GM21576 (cell line): ENCODE data around the gene MLF2.

Experiments
- ATAC-seq: cut with Tn5 transposase; IDR thresholded peaks from one replicate; pipeline ENCODE4 v1.9.1; 2021; ENCODE audit warnings: mild to moderate bottlenecking, moderate library complexity; ENCODE audit not compliant: unreplicated experiment

Gene MLF2

DNA sequence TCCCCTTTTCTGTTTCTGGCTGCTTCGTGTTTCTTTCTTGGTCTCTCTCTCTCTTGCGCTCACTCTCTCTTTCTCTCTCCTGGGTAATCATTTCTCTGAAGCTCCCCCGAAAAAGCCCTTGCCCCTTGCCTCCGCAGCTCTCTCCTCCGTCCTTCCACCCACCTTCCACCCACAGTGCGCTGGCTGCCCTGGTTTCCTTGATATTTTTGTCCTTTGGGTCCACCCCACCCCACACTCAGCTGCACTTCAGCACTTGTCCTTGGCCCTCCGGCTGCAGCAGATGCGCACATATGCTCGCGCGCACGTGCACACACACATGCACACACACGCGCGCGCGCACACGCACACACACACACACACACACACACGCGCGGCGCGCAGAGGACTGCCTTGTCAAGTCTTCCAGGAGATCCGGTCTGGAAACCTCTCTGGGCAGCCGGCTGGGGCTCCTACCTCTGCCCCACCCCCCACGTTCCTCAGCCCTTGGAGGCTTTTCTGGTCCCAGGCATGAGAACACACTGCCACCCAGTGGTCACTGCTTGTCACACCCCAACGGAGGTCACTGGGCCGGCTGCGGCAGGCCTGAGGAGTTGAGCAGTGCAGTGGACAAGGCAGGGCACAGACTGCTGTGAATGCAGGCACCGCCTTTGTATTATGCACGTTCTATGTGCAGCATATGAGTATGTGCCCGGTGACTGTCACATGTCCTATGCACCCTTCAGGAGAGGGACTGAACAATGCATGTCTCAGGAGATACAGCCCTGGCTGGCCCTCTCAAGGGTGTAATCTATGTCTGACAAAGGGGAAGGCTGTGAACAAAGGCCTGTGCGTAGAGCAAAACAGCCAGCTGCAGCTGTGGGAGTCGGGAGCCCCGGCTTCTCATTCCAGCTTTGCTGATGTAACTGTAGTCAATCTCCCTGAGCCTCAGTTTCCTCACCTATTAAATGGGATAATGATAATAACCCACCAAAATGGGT lies 25.9 kb upstream of the MLF2 start:
- peak; percentile 73 for ATAC-seq

DNA sequence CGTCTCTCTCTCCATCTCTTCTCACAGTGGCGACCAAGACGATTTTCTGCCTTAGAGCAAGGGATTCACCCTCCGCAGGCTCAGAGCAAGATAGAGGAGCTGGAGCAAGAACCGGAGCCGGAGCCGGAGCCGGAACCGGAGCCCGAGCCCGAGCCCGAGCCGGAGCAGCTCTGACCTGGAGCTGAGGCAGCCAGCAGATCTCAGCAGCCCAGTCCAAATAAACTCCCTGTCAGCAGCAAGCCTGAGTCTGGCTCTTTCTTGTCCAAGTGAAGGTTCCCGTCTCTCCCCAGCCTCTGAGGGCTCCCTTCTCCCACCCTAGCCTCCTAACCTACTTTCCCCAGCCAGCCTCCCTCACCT lies 25.3 kb upstream of the MLF2 start:
- no peak for ATAC-seq

DNA sequence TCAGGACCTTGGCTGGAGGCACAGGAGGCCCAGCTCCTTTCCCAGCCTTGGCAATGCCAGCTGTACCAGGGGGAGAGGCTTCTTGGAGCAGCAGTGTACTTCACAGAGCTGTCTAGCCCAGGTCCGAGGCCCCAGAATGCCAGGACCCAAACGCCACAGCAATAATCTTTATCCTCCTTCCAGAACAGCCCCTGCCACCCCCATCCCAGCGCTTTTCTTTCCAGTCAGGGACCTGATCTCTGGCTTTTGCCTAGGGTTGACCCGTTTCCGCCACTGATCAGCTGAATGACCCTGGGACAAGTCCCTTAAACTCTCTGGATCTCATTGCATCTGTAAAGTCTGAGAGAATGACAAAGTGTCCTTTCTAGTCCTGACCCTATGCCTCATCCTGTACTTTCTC lies 24.4 kb upstream of the MLF2 start:
- ATAC-seq: no peak

DNA sequence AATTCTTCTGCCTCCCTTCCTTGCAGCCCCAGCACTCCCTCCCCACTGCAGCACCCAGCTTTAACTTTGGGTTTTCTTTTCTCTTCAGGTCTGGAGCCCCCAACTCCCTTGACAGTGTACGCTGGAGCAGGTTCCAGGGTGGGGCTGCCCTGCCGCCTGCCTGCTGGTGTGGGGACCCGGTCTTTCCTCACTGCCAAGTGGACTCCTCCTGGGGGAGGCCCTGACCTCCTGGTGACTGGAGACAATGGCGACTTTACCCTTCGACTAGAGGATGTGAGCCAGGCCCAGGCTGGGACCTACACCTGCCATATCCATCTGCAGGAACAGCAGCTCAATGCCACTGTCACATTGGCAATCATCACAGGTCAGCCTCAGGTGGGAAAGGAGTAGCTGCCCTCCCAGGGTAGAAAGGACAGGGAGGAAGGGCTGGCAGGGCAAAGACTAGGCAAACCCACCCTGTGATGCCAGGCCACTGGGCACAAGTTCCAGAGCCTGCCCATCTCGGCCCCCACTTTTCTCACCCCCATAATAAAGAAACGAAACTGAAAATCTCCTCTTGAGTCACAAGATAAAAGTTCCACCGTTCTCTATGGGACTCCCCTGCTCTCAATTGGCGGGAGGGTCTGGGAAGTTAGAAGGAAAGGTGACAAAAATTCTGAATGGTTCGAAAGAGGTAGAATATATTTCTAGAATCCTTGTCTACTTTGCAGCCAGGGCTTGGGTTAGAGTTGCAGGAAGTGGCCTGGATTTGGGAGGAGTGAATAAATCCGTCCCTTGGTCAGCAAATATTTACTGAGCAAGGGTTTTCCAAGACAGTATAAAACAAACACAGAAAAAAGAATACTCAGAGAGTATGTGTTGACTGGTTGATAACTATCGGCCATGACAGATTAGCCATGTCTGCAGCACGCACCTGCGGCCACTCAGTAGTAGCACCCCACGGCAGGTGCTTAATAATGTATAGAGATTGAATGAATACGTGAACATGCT lies 22.5 kb upstream of the MLF2 start:
- no peak for ATAC-seq

DNA sequence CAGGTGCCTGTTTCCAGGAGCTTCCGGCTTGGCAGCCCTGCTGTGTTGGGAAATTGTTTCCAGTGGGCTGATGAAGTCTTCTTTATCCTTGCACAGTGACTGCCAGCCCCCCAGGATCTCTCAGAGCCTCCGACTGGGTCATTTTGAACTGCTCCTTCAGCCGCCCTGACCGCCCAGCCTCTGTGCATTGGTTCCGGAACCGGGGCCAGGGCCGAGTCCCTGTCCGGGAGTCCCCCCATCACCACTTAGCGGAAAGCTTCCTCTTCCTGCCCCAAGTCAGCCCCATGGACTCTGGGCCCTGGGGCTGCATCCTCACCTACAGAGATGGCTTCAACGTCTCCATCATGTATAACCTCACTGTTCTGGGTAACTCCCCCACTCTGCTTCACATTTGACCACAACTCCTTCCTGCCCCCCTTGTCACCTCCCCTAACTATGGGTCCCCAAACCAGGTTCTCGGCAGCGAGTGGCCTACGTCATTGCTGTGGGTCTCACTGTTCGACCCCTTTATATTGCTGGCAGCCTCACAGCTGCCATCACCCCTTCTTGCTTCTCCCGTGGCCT lies 21.6 kb upstream of the MLF2 start:
- no peak for ATAC-seq

DNA sequence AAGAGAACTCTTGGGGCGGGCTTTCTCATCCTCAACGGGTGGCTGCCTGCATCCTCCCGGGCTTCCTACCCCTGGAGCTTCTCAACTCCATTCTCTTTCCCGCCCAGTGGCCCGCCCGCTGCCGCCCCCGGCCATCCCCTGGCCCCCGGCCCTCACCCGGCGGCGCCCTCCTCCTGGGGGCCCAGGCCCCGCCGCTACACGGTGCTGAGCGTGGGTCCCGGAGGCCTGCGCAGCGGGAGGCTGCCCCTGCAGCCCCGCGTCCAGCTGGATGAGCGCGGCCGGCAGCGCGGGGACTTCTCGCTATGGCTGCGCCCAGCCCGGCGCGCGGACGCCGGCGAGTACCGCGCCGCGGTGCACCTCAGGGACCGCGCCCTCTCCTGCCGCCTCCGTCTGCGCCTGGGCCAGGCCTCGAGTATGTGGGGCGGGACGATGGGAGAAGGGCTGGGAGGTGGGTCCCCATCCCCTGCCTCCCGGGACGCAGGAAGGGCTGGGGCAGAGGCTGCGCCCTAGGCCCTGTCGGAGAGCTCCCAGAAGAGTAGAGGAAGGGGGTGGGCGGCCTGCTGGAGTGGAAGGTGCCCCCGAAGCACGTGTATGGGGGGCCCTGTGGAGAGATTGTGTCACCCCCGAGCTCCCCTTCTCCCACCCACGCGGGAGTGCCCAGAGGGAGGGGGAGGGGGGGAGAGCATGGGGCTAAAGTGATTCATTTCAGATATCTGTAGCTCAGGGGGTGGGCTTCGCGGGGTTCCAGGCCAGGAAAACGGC lies 20.8 kb upstream of the MLF2 start:
- no peak for ATAC-seq

DNA sequence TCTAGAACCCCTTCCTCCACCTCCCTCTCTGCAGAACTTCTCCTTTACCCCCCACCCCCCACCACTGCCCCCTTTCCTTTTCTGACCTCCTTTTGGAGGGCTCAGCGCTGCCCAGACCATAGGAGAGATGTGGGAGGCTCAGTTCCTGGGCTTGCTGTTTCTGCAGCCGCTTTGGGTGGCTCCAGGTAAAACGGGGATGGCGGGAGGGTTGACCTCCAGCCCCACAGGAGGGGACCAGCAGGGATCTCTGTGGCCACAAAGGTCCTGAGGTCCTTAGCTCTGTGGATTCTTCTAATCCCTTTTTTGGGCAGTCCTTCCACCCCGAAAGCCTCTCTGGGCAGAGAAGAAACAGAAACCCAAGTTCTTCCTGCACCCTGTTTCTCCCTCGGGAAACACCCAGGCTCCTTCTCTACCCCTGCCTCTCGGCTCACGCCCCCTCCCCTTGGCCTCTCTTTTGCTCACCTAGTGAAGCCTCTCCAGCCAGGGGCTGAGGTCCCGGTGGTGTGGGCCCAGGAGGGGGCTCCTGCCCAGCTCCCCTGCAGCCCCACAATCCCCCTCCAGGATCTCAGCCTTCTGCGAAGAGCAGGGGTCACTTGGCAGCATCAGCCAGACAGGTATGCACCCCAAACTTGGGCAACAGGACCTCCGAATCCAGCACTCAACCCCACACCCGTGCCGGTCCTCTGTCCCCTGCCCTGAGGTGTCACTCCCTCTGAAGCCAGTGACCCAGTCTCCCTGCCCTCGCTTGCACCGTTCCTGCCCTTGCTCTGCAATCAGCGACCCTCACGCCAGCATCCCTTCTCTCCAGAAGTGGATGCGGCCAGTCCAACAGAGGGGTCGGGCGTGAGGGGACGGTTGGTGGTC lies 20.0 kb upstream of the MLF2 start:
- no peak for ATAC-seq

DNA sequence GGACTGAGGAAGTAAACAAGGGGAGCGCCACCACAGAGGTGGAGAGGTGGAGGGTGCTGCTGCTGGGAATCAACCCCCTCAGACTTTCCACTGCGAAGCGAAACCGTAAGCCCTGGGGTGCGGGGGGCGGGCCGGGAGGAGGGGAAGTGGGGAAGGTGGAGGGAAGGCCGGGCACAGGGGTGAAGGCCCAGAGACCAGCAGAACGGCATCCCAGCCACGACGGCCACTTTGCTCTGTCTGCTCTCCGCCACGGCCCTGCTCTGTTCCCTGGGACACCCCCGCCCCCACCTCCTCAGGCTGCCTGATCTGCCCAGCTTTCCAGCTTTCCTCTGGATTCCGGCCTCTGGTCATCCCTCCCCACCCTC lies 19.4 kb upstream of the MLF2 start, which contains the start of gene LAG3:
Gene LAG3, plus strand, starts transcription at position 190 of the 365 bp plus-strand sequence. CDS start 333 bp downstream, outside the sequence.
- ATAC-seq: no peak

DNA sequence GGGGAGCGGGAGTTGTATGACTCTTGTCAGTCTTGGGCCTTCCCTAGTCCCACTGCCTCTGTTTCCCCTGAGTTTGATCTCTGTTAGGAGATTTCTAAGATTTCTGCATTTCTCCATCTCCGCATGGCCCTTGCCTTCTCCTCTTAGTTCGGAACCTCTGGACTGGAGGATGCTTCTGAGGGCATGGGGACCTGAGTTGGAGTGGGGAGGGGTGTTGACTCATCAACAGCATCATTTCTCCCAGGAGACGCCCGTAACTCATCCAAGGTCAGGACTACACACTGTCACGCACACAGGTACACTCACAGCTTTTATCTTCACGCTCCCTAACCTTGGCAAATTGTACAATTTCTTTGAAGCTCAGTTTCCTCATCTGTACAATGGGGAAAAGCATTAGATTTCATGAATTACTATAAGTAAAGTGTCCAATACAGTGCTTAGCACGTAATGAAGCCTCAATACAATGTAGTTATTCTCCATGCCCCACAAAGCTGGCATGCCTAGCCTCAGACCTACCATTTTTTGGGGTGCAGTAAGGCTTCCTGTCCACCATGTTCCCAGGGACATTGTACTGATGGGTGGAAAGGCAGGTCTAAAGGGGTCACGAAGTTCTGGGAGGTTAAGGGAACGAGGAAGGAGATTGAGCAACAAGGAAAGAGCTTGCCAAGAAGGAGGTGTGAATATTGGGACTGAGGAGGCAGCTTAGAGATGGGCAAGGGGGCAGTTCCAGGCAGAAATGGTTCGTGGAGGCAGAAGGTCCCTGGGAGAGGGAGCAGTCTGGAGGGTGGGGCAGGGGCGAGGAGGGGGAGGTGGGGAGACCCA lies 18.8 kb upstream of the MLF2 start:
- no peak for ATAC-seq

DNA sequence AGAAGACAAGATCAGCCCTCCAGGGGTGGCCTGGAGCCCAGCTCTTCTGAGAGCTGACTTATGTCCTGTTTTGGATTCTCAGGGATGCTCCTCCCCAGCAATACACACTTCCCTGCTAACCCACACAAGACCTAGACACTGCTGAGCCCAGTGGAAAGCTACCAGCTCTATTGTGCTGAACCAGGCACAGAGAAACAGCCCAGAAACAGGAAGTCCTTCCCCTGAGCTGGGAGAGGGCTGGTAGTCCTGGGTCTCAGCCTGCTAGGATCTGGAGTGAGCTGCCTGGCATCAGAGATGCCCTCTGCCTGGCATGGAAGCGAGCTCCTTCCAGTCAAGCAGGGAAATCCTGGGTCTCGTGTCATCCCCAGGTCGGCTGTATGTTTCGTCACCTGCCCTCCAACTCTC lies 18.2 kb upstream of the MLF2 start:
- no peak for ATAC-seq

DNA sequence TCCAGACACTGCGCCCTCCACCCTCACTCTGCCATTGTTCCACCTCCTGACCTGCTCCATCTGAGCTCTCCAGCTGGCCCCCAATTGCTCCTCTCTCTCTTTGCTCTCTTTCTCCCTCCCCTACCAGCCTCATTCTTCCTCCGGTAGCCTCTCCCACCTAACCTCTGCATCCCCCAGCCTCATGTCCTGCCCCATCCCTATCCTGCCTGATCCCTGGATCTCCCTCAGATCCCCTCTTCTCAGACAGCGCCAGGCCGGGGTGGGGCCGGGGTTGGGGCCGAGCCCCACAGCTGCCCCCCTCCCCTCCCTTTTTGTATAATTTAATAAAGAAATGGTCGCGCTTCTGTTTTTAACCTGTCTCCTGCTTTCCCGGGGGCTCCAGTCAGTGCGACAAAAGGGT lies 17.7 kb upstream of the MLF2 start:
- no peak for ATAC-seq

DNA sequence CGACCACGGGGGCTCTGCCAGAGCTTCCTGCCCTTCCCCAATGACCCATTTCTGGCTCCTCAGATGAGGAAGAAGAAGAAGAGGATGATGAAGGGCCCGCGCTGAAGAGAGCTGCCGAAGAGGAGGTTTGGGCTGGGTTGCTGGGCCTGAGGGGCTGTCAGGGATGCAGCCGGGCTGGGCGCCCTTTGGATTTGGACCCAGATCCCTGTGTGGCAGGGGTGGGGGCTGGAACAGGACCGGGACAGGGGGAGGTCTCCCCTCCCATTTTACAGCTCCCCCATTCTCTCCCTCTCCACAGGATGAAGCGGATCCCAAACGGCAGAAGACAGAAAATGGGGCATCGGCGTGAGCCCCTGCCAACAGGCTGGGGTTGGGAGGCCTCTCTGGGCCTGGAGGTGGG lies 17.2 kb upstream of the MLF2 start:
- no peak for ATAC-seq

DNA sequence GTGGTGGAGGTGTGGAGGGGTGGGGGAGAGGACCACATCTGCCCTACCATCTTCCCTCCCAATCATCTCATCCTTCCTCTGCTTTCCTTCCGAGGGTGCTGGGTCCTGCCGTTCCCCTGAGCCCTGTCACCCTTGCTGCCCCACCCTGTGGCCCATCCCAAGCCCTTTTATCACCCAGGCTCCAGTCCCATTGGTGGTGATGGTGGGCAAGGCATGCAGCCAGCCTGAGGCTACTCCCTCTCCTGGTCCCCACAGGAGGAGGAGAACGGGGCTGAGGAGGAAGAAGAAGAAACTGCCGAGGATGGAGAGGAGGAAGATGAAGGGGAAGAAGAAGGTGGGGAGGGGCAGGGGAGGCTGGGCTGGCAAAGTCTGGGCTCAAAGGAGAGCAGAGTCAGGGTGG lies 16.7 kb upstream of the MLF2 start:
- no peak for ATAC-seq

DNA sequence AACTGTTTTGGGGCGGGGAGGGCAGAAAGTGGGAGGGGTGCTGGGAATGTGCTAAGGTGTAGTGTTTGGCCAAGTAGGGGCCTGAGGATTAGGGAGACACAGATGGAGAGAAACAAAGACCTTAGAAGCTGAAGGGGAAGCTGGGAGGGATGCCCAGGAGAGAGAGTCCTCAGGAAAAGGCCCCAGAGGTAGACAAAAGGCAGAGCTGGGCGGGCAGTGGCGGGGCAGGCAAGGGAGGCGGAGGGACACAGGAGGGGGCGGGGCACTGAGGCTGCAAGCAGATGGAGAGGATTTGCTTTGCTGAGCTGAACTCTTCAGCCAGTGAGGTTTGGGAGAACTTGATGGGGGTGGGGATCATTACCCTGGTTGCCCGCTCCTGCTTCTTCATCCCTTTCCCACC lies 16.0 kb upstream of the MLF2 start:
- ATAC-seq: no peak

DNA sequence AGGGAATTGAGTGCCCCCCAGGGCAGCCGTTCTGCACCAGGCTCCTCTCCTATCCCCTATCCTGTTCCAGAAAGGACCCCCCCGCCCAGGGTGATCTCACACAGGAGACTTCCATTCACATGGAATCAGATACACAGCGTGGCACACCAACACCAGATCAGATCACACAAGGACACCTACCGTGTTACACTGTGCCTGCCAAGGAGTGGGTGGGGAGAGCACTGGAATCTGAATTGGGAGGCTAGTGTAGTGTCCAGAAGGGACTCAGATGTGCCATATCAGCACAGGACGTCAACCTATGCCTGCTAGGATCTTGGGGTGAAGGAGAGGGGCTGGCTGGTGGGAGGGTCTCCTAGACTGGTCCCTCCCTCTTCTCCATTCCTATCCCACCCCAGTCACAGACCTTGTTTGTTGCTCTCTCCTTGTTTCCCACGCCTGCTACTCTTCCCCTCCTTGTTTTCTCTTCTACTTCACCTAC lies 15.5 kb upstream of the MLF2 start:
- no peak for ATAC-seq

DNA sequence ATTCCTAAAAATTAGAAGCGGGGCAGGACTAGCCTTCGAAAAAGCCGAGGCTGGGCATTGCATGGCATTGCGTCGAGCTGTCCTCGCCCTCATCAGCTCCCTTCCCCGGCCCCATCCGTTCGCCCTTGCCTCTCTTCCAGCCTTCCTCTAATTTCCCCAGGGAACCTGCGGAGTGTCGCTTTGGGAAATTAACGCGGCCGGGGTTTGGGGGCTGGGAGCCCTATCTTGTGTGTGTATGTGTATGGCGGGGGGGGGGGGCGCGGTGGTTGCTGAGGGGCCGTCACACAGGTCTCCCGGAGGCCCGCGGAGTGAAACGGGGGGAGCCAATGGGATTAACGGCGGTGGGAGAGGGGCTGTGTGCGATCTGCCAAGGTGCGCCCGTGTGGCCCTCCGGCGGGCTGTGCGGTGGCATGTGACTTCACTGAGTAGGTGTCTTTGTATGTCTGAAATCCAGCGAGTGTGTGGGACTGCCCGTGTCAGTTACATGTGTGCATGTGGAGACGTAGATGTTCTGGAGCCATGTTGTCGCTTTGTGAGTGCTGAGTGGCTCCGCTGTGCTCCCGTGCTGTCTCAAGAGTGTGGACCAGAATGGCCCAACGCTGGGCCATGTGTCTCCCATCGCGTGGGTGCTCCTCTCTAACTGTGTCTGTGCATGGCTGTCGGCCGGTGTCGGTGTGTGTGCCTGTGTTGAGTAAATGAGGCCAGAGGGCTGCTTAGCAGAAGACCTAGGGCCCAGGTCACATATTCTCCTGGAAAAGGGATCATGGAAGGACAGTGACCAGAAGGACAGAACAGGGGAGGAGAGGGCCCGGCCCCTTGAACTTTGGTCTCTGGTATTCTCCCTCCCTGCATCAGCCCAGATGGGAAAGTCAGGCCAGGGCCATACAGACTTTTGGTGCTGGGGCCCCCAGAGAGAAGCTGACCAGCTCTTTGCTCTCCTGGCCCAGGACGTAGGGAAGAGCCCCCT lies 14.7 kb upstream of the MLF2 start:
- ATAC-seq: no peak

DNA sequence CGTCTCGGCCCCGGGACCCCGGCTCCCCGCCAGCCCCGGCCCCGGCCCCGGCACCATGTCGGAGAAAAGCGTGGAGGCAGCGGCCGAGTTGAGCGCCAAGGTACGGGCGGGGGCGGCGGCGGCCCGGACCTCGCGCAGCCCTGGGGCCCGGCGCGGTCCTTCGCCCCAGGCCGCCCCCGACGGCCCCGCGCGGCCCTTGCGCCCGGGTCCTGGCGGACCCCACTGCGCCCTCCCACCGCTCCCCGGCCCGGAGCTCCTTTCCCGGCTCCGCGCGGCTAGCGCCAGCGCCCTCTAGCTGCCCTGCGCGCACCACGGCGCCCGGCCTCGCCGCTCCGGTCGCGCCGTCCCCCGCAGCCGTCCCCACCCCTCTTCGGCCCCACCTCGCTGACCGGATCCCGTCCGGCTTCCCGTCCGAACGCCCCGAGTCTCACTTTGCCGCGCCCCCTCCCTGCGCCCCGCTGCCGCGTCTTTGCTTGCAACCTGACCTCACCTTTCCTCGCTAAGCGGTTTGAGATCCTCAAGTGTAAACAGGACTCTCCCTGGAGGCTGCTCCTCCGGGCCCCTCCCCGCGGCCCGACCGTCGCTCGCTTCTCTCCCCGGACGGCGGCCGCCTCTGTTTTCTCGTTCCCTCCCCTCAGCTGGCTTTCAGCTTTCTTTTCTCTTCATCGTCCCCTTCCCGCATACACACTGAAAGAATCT lies 13.9 kb upstream of the MLF2 start:
- ATAC-seq: peak; percentile 30
